Calu3 (cell line): Measurements from ENCODE around the gene CBFA2T2. TPM values are rescaled to one million over a fixed set of nuclear protein-coding genes. Genes with fewer than 3 reads are reported as not detected.

ENCODE experiments used
- BruUV-seq: library from RNA; stranded (reverse); fragments of 400-500 nt; replicated peaks from 2 replicates; lab custom pipeline; 2021; lab: Mats Ljungman, UMichigan
- CTCF ChIA-PET: fragments of 300-600 bp; sonication (Branson Sonifier 250); formaldehyde crosslinking; loops from one replicate; lab custom pipeline; 2022; ENCODE audit warnings: antibody characterized with exemption; lab: Charles Lee
- DNase-seq: peaks from one replicate; pipeline ENCODE4 v3.0.0; 2022
- H3K27ac Mint-ChIP-seq: one replicate; pipeline ENCODE4 v1.8.0; 2022; ENCODE audit warnings: mixed read lengths; ENCODE audit not compliant: unreplicated experiment
- H3K27me3 Mint-ChIP-seq: one replicate; pipeline ENCODE4 v1.8.0; 2022; ENCODE audit warnings: mixed read lengths; ENCODE audit not compliant: unreplicated experiment
- H3K36me3 Mint-ChIP-seq: one replicate; pipeline ENCODE4 v1.8.0; 2022; ENCODE audit warnings: mild to moderate bottlenecking, moderate library complexity, mixed read lengths; ENCODE audit not compliant: insufficient read depth, unreplicated experiment
- H3K4me1 Mint-ChIP-seq: one replicate; pipeline ENCODE4 v1.8.0; 2022; ENCODE audit warnings: mild to moderate bottlenecking, low read depth, mixed read lengths; ENCODE audit not compliant: unreplicated experiment
- H3K4me3 Mint-ChIP-seq: one replicate; pipeline ENCODE4 v1.8.0; 2022; ENCODE audit warnings: mild to moderate bottlenecking, low read depth, moderate library complexity, mixed read lengths; ENCODE audit not compliant: unreplicated experiment
- H3K9me3 Mint-ChIP-seq: one replicate; pipeline ENCODE4 v1.8.0; 2022; ENCODE audit warnings: low read depth, mixed read lengths; ENCODE audit not compliant: unreplicated experiment
- intact Hi-C: fragments of 100-400 bp; cut with micrococcal nuclease; formaldehyde crosslinking; loops from one replicate; pipeline ENCODE4 v1.10.0; 2022; ENCODE audit not compliant: unreplicated experiment
- total RNA-seq: library from RNA; stranded (reverse); gene quantifications from 2 replicates; pipeline ENCODE4 v1.2.3, GENCODE V29; 2022
- TF ChIP-seq, protein P1 (sequence below): fragments of 200-600 bp; IDR thresholded peaks from one replicate; pipeline ENCODE4 v1.8.0; 2022; ENCODE audit warnings: antibody characterized with exemption; ENCODE audit not compliant: unreplicated experiment

The CBFA2T2 gene
- total RNA-seq, 1 experiment from 2014 or later: 20.5 TPM

DNA sequence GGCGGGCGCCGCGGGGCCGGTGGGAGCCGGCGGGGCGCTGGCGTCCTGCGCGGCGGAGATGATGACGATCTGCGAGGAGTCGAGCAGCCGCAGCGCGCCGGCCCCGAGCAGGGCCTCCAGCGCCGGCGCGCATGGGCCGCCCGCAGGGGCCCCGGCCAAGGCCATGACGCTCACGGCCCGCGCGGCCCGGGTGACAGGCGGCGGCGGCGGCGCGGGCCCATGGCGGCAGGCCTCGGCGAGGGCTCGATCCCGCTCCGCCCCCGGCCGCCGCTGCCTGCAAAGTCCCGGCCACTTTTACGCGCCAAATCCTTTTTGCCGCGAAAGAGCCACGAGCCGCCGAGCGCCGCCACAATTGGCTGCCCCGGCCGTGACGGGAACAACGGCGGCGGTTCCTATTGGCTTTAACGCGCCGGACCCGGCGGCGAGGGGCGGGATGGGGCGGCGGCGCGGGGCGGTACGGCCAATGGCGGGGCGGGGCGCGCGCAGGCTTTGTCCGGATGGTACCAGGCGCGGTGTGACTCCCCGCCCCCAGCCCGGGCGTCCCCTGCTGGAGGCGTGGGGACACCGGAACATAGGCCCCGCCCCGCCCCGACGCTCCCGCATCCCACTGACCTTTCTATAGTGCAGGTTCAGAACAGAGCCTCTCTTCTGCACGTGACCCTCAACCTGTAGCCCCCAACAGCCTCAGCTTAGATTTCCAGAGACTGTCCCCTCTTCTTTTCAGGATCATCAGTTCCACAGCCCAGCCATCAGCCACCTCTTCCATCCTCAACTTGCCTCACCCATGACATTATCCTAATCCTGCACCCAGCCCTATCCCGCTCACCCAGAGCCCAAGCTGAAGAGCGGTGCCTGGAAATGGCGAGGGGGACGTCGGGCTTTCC is 196.4 kb downstream of the CBFA2T2 start, which contains the start of gene E2F1:
Gene E2F1, minus strand, starts transcription at position 286 of the 884 bp plus-strand sequence. Its CDS starts 121 bp downstream, at position 165.
- Mint-ChIP-seq H3K36me3 (peaks cover 45% of the 10 kb centered on the region), H3K27me3 (no peaks in the 10 kb centered on the region), H3K9me3 (no peaks in the 10 kb centered on the region), H3K4me3 (peak within 1 kb of the TSS; percentile 62), H3K27ac (peak within 1 kb of the TSS; percentile 69), H3K4me1 (peaks cover 44% of the 10 kb centered on the region)
- intact Hi-C loops: loop anchor here (5.0 kb wide), 1 partner anchor 111 kb away; no protein-coding TSS in a partner anchor
- CTCF ChIA-PET: interaction anchor here (1.0 to 1.1 kb wide), 2 partner anchors 19 to 46 kb away, joined by 3 read pairs; no protein-coding TSS in a partner anchor
- TF ChIP-seq, protein P1, sequence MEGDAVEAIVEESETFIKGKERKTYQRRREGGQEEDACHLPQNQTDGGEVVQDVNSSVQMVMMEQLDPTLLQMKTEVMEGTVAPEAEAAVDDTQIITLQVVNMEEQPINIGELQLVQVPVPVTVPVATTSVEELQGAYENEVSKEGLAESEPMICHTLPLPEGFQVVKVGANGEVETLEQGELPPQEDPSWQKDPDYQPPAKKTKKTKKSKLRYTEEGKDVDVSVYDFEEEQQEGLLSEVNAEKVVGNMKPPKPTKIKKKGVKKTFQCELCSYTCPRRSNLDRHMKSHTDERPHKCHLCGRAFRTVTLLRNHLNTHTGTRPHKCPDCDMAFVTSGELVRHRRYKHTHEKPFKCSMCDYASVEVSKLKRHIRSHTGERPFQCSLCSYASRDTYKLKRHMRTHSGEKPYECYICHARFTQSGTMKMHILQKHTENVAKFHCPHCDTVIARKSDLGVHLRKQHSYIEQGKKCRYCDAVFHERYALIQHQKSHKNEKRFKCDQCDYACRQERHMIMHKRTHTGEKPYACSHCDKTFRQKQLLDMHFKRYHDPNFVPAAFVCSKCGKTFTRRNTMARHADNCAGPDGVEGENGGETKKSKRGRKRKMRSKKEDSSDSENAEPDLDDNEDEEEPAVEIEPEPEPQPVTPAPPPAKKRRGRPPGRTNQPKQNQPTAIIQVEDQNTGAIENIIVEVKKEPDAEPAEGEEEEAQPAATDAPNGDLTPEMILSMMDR: no peak
- DNase-seq: peak; percentile 100
- no TSS peak for BruUV-seq

DNA sequence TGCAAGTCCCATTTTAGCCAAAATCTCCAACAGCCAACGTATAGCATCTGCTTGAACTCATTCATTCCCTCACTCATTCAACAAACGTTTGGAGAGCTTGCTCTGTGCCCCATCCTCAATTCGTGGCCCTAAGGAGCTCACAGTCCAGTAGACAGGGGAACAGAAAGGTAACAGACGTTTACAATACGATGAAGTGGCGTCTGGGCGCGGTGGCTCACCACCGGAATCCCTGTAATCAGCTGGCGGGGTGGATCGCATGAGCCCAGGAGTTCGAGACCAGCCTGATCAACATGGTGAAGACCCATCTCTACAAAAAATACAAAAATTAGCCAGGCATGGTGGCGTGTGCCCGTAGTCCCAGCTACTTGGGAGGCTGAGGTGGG is 197.1 kb downstream of the CBFA2T2 start:
- Mint-ChIP-seq H3K36me3 (peaks cover 39% of the 10 kb centered on the region), H3K27me3 (no peaks in the 10 kb centered on the region), H3K4me1 (peaks cover 40% of the 10 kb centered on the region), H3K9me3 (no peaks in the 10 kb centered on the region), H3K4me3 (peak overlapping the region; percentile 62), H3K27ac (peak overlapping the region; percentile 44)
- TF ChIP-seq, protein P1: no peak
- BruUV-seq: no TSS peak
- intact Hi-C loops: loop anchor here (5.0 kb wide), 1 partner anchor 110 kb away; no protein-coding TSS in a partner anchor
- no peak for DNase-seq
- CTCF ChIA-PET: interaction anchor here (1.1 kb wide), 1 partner anchor 20 kb away, joined by 3 read pairs; no protein-coding TSS in a partner anchor

DNA sequence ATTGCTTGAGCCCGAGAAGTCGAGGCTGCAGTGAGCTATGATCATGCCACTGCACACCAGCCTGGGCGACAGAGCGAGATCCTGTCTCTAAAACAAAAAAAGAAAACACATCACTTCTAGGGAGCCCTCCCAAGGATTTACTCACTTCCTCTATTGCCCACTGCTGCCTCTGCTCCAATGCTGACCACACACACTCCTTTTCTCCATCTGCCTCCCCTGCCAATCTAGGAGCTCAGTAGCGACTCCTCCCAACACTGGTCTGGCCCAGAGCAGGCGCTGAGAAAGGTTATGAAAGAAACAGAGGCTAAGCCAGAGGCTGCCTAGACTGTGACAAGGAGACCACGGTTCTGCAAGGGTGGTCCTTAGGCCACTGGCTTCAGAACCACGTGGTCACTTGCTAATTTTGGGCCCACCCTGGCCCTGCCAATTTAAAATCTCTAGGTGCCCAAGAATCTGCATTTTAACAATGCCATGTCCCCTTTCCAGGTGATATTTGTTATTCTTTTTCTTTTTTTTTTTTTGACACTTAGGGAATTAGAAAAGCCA is 197.5 kb downstream of the CBFA2T2 start:
- H3K4me1 Mint-ChIP-seq: peaks cover 35% of the 10 kb centered on the region
- TF ChIP-seq, protein P1: no peak
- no peak for DNase-seq
- H3K27me3 Mint-ChIP-seq: no peaks in the 10 kb centered on the region
- CTCF ChIA-PET: interaction anchor here (0.6 to 1.1 kb wide), 2 partner anchors 20 to 1528 kb away, joined by 3 to 4 read pairs; no protein-coding TSS in a partner anchor
- H3K36me3 Mint-ChIP-seq: peaks cover 38% of the 10 kb centered on the region
- intact Hi-C loops: loop anchor here (5.0 kb wide), 1 partner anchor 110 kb away; no protein-coding TSS in a partner anchor
- H3K9me3 Mint-ChIP-seq: no peaks in the 10 kb centered on the region
- BruUV-seq: no TSS peak
- peak overlapping the region; percentile 62 for H3K4me3 Mint-ChIP-seq
- H3K27ac Mint-ChIP-seq: no peak overlapping the region
